K562 treated with DMSO at 1 percent for 4 hours (cell line): Measurements from ENCODE around the gene ACCSL. TPM values are rescaled to one million over a fixed set of nuclear protein-coding genes. Genes with fewer than 3 reads are reported as not detected.

Experiments used
- total RNA-seq: library from RNA; unstranded; fragments of 300-600 nt; gene quantifications from 2 replicates; pipeline ENCODE4 v1.2.3, GENCODE V29; 2022; ENCODE audit not compliant: insufficient read depth

ACCSL gene
- total RNA-seq = not detected in 2 replicates

GRCh38 chr11:44047931-44048431, at the start of gene ACCSL:
TSS of gene ACCSL (plus strand) at chr11:44047981. CDS start at chr11:44048037, 56 bp downstream.

DNA sequence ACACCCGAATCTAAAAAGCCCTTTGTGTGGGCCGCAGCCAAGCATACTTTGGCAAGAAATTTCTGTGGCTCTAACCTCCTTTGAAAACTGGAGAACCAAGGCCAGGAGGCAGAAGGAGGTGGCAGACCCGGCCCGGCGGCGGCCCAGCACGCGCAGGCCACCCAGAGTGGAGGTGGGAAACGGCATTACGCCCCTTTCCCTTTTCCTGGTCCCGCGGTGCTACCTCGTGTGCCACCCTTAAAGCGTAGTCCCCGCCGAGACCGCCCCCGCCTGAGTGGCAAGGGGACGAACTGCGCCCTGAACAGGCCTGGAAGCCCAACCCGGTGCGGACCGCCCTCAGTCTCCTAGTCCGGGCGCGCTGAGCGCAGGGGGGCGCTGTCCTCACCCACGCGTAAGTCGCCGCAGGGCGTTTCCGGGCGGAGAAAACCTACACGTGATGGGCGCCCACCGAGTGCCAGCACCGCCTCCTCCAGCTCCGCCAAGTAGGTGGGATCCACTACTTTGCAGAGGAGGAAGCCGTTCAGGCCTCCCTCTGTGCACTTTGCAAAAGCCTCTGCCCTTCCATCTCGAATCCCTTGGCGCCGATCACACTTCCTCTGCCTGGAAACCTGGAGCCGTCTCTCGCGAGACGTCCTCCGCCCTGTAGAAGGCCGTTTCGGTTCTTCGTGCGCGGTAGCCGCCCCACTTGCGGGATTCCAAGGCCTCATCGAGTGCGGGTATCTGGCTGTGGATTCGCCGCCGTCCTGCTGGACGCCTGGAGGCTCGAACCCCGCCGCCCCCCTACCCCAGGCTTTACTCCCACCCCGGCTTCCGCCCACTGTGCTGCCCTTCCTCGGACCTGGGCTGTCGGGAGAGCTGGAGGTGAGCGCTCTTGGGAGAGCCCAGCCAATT, 18.3 kb downstream of the ACCSL start, which contains the start of gene ACCS:
Gene ACCS, plus strand, starts transcription at position 430 of the 891 bp plus-strand sequence. CDS start 1,358 bp downstream, outside the sequence.

GRCh38 chr11:44095506-44096359, 48.0 kb downstream of the ACCSL start, which contains the start of gene EXT2:
TSS of gene EXT2 (plus strand) at chr11:44095678. CDS start at chr11:44107713, 12,035 bp downstream.

Other genes with a start within 250 kb of the ACCSL start
- gene ALKBH3, start 167.2 kb upstream of the ACCSL start, total RNA-seq = 26.0 and 35.1 TPM in 2 replicates
- 4.9 and 8.1 TPM in 2 replicates for gene C11orf96, start 105.3 kb upstream of the ACCSL start, total RNA-seq
- gene ACCS, start 18.3 kb downstream of the ACCSL start, total RNA-seq = 12.0 and 16.5 TPM in 2 replicates
- 46.6 and 47.0 TPM in 2 replicates for gene EXT2, start 47.7 kb downstream of the ACCSL start, total RNA-seq